HepG2 (cell line): ENCODE measurements around the gene MMP3. TPM values are rescaled to one million over a fixed set of nuclear protein-coding genes. Genes with fewer than 3 reads are reported as not detected.
A peak's percentile ranks its signal among the peaks of the same experiment; 100 is the strongest.

ENCODE experiments used
- ATAC-seq: fragments of 200-7000 bp; cut with Tn5 transposase; 3 replicates; pipeline ENCODE4 v1.9.1; 2020; ENCODE audit warnings: mild to moderate bottlenecking, moderate library complexity
- BruUV-seq: library from RNA; stranded (reverse); fragments of 400-500 nt; replicated peaks from 2 replicates; lab custom pipeline; 2021; lab: Mats Ljungman, UMichigan
- CTCF ChIA-PET: fragments of 300-600 bp; formaldehyde crosslinking; extraction: SDS; loops from one replicate; lab custom pipeline; 2021; ENCODE audit warnings: low total read pairs, inconsistent platforms, low intra/inter-chr PET ratio; lab: Yijun Ruan, JAX
- POLR2A ChIA-PET: fragments of 350-600 bp; sonication (Branson Sonifier 250); formaldehyde crosslinking; loops from one replicate; lab custom pipeline; 2020; ENCODE audit warnings: antibody characterized with exemption, inconsistent platforms; lab: Yijun Ruan, JAX
- DNase-seq: peaks from one replicate; pipeline ENCODE4 v3.0.0-alpha.2; 2015; ENCODE audit warnings: low spot score
- FAIRE-seq: peaks from 3 replicates; lab custom pipeline; 2011; peaks lifted over from hg19 to GRCh38; lab: Jason Lieb, UNC
- H2AFZ ChIP-seq: one replicate; pipeline ENCODE4 v1.6.1; 2011; ENCODE audit warnings: low read length, inconsistent platforms
- H3K27ac ChIP-seq: fragments of 300-600 bp; 3 replicates; pipeline ENCODE4 v1.8.0; 2011; ENCODE audit warnings: mixed run types, mild to moderate bottlenecking, mixed read lengths, low read length, inconsistent platforms; ENCODE audit not compliant: insufficient read depth; ENCODE audit errors: extremely low read length
- H3K27me3 ChIP-seq, 2 experiments: fragments of 200-600 bp in 1 of 2; 2 replicates in 1 of 2; 3 replicates in 1 of 2; pipeline versions ENCODE4 v1.6.0 to v1.8.0; 2011; ENCODE audit warnings: low read length in 2 of 2, mild to moderate bottlenecking in 2 of 2, moderate library complexity in 2 of 2, inconsistent platforms in 1 of 2; ENCODE audit not compliant: insufficient read depth in 2 of 2, control insufficient read depth in 1 of 2
- H3K36me3 ChIP-seq, 2 experiments: fragments of 200-600 bp in 1 of 2; replicated peaks in 1 of 2; 2 replicates in 1 of 2; 3 replicates in 1 of 2; pipeline versions ENCODE4 v1.5.1 to v1.8.0; 2011; ENCODE audit warnings: low read length in 2 of 2, inconsistent platforms in 1 of 2; ENCODE audit not compliant: insufficient read depth in 2 of 2, control insufficient read depth in 1 of 2
- H3K4me1 ChIP-seq: 2 replicates; pipeline ENCODE4 v1.5.1; 2012; ENCODE audit warnings: low read length, inconsistent platforms; ENCODE audit not compliant: insufficient read depth
- H3K4me2 ChIP-seq: 2 replicates; pipeline ENCODE4 v1.6.0; 2011; ENCODE audit warnings: low read depth, low read length, inconsistent platforms
- H3K4me3 ChIP-seq, 3 experiments: fragments of 200-600 bp in 1 of 3; sonication (generic), shearing (Covaris generic) in 1 of 3; replicated peaks in 1 of 3; 2 replicates each; pipeline ENCODE4 v1.5.1; 2011 to 2016; ENCODE audit warnings: low read length in 3 of 3, inconsistent platforms in 2 of 3, low read depth in 2 of 3, mild to moderate bottlenecking in 2 of 3, control low read depth in 1 of 3, mixed read lengths in 1 of 3; ENCODE audit not compliant: insufficient read depth in 1 of 3
- H3K79me2 ChIP-seq: one replicate; pipeline ENCODE4 v1.6.1; 2011; ENCODE audit warnings: low read length, inconsistent platforms; ENCODE audit not compliant: insufficient read depth
- H3K9ac ChIP-seq: 2 replicates; pipeline ENCODE4 v1.6.0; 2011; ENCODE audit warnings: mild to moderate bottlenecking, low read depth, low read length, inconsistent platforms; ENCODE audit not compliant: insufficient read depth
- H3K9me3 ChIP-seq: 2 replicates; pipeline ENCODE4 v1.5.1; 2012; ENCODE audit warnings: mild to moderate bottlenecking, low read length
- H4K20me1 ChIP-seq: 2 replicates; pipeline ENCODE4 v1.6.0; 2011; ENCODE audit warnings: inconsistent platforms, mild to moderate bottlenecking, low read length, moderate library complexity; ENCODE audit not compliant: insufficient read depth
- ELF3 ChIP-seq: IDR thresholded peaks from 2 replicates; pipeline ENCODE4 v1.6.1; 2016; ENCODE audit warnings: missing genetic modification reagents, missing compliant biosample characterization
- HNF4A ChIP-seq: sonication (generic); formaldehyde crosslinking; IDR thresholded peaks from 2 replicates; pipeline ENCODE4 v1.4.0; 2020; ENCODE audit warnings: missing genetic modification reagents
- JDP2 ChIP-seq: sonication (generic); formaldehyde crosslinking; IDR thresholded peaks from 2 replicates; pipeline ENCODE4 v1.8.1; 2022; ENCODE audit warnings: missing genetic modification reagents, borderline replicate concordance
- MTF1 ChIP-seq: sonication (generic); formaldehyde crosslinking; IDR thresholded peaks from 2 replicates; pipeline ENCODE4 v1.5.0; 2020; ENCODE audit warnings: missing genetic modification reagents
- PHF21A ChIP-seq: sonication (generic); formaldehyde crosslinking; IDR thresholded peaks from 2 replicates; pipeline ENCODE4 v1.5.0; 2020; ENCODE audit warnings: mild to moderate bottlenecking, missing genetic modification reagents
- PREB ChIP-seq: sonication (generic); formaldehyde crosslinking; IDR thresholded peaks from 2 replicates; pipeline ENCODE4 v1.4.0; 2020; ENCODE audit warnings: missing genetic modification reagents
- REPIN1 ChIP-seq: sonication (generic); formaldehyde crosslinking; IDR thresholded peaks from 2 replicates; pipeline ENCODE4 v1.8.0; 2022; ENCODE audit warnings: missing genetic modification reagents, low read depth, mild to moderate bottlenecking, borderline replicate concordance
- TEAD2 ChIP-seq: sonication (generic); formaldehyde crosslinking; IDR thresholded peaks from 2 replicates; pipeline ENCODE4 v1.9.0; 2021; ENCODE audit warnings: missing genetic modification reagents
- THAP9 ChIP-seq: sonication (generic); formaldehyde crosslinking; IDR thresholded peaks from 2 replicates; pipeline ENCODE4; 2020; ENCODE audit warnings: missing genetic modification reagents, mild to moderate bottlenecking, borderline replicate concordance
- ZBTB25 ChIP-seq: IDR thresholded peaks from 2 replicates; pipeline ENCODE4 v1.6.1; 2018; ENCODE audit warnings: missing genetic modification reagents
- ZFP82 ChIP-seq: sonication (generic); formaldehyde crosslinking; IDR thresholded peaks from 2 replicates; pipeline ENCODE4 v1.5.1; 2020; ENCODE audit warnings: mild to moderate bottlenecking, missing genetic modification reagents, borderline replicate concordance
- ZNF18 ChIP-seq: sonication (generic); formaldehyde crosslinking; IDR thresholded peaks from 2 replicates; pipeline ENCODE4 v1.8.0; 2022; ENCODE audit warnings: mild to moderate bottlenecking, missing genetic modification reagents; ENCODE audit not compliant: insufficient replicate concordance
- ZNF280D ChIP-seq: sonication (generic); formaldehyde crosslinking; IDR thresholded peaks from 2 replicates; pipeline ENCODE4 v1.5.1; 2020; ENCODE audit warnings: mild to moderate bottlenecking, missing genetic modification reagents
- ZNF790 ChIP-seq: sonication (generic); formaldehyde crosslinking; IDR thresholded peaks from 2 replicates; pipeline ENCODE4 v1.8.0; 2022; ENCODE audit warnings: missing genetic modification reagents, mild to moderate bottlenecking, borderline replicate concordance
- WGBS: methylation state at CpG from one replicate; pipeline ENCODE4 v1.1.6; 2017; ENCODE audit warnings: low lambda C conversion rate; 5-methylcytosine and 5-hydroxymethylcytosine counted together
- in situ Hi-C: cut with HindIII; loops from 2 replicates; pipeline ENCODE4 v1.10.0; 2017; ENCODE audit warnings: low pct_unique_long_range_greater_than_20kb; ENCODE audit not compliant: extremely low pct_ligation_motif_present
- intact Hi-C: fragments of 100-400 bp; cut with micrococcal nuclease; formaldehyde crosslinking; loops from one replicate; pipeline ENCODE4 v1.10.0; 2022; ENCODE audit not compliant: unreplicated experiment
- polyA plus RNA-seq, 8 experiments: library from polyadenylated mRNA; depleted of rRNA in 3 of 8; stranded (reverse) in 7 of 8; unstranded in 1 of 8; fragments of >200 nt; fragmentation: Illumina TruSeq in 4 of 8; extraction: Trizol in 4 of 8; gene quantifications; 2 replicates each; pipeline versions ENCODE4 v1.2.1 to v1.2.3, GENCODE V29; 2011 to 2016; ENCODE audit warnings: low read depth in 4 of 8, missing spikeins in 1 of 8, mixed read lengths in 1 of 8; ENCODE audit not compliant: insufficient read depth in 1 of 8
- total RNA-seq, 5 experiments: library from RNA; depleted of rRNA; stranded (reverse); fragments of >200 nt; fragmentation: Illumina TruSeq; extraction: Trizol; gene quantifications; 2 replicates each; pipeline ENCODE4 v1.2.3, GENCODE V29; 2016; ENCODE audit warnings: low read depth in 1 of 5

The MMP3 gene
- total and polyA plus RNA-seq, 2 of the 13 experiments (the other 11 are each of a cell fraction or from before 2014, with no cell fraction given): 1.2 to 1.5 TPM

GRCh38 chr11:102824556-102824955 lies 18.9 kb downstream of the MMP3 start (continued):
- TF ChIP-seq REPIN1 (CRISPR knock-in tag): no peak
- no peak for TF ChIP-seq ZNF790 (CRISPR knock-in tag)
- TF ChIP-seq ZBTB25: no peak
- no peak for TF ChIP-seq MTF1 (CRISPR knock-in tag)
- no peak for TF ChIP-seq TEAD2
- TF ChIP-seq JDP2: no peak
- TF ChIP-seq, all 625 proteins: peak for 0

GRCh38 chr11:102819491-102819890 lies 23.9 kb downstream of the MMP3 start:
- H3K4me1 ChIP-seq: no peaks in the 10 kb centered on the region
- intact Hi-C loops: no loop called here
- peak overlapping the region in 1 of 3 experiments; percentile 33; a peak in 1 of 6 replicates for H3K4me3 ChIP-seq
- peak overlapping the region; percentile 45 for H3K4me2 ChIP-seq
- WGBS: 27% methylated on average over 3 of the region's 6 CpGs
- ATAC-seq (peak; percentile 95), DNase-seq (peak; percentile 37), FAIRE-seq (no peak)
- ChIA-PET CTCF (no interaction called here), POLR2A (no interaction called here)
- H4K20me1 ChIP-seq: no peaks in the 10 kb centered on the region
- no peak overlapping the region for H2AFZ ChIP-seq
- no peaks in the 10 kb centered on the region for H3K9me3 ChIP-seq
- in situ Hi-C loops: no loop called here
- H3K36me3 ChIP-seq: no peaks in the 10 kb centered on the region
- H3K9ac ChIP-seq: no peak overlapping the region
- BruUV-seq: no TSS peak
- H3K27me3 ChIP-seq: no peaks in the 10 kb centered on the region
- H3K27ac ChIP-seq: no peak overlapping the region
- H3K79me2 ChIP-seq: no peaks in the 10 kb centered on the region
- TF ChIP-seq ZNF18 (CRISPR knock-in tag): no peak
- peak; percentile 65 for TF ChIP-seq ELF3 (CRISPR knock-in tag)
- TF ChIP-seq ZNF280D (CRISPR knock-in tag): no peak
- TF ChIP-seq PHF21A: 0 out of 2 replicates have a peak, but pooled peaks have one; percentile 19
- peak; percentile 36; the same call in 1 of the 2 replicates for TF ChIP-seq THAP9 (CRISPR knock-in tag)
- TF ChIP-seq HNF4A (CRISPR knock-in tag): peak; percentile 24
- TF ChIP-seq ZFP82 (CRISPR knock-in tag): no peak
- no peak for TF ChIP-seq PREB (CRISPR knock-in tag)
